Measurements from ENCODE around the gene FAM13A.

FAM13A gene

GRCh38 chr4:88702782-88703181 is 354.2 kb downstream of the FAM13A start:
- DNase-seq = no peak

GRCh38 chr4:88698519-88698918 is 358.5 kb downstream of the FAM13A start:
- no peak for DNase-seq

GRCh38 chr4:88697588-88698329 is 359.2 kb downstream of the FAM13A start, which contains the start of gene NAP1L5:
TSS of gene NAP1L5 (minus strand) at chr4:88697829. CDS start at chr4:88697754, 75 bp downstream.
- DNase-seq = peak in 1 of 2 donors; percentile 13

- no peak for DNase-seq
Observed at GRCh38 chr4:88697141-88697540, 359.8 kb downstream of the FAM13A start.

GRCh38 chr4:88696630-88697029 is 360.4 kb downstream of the FAM13A start:
- DNase-seq = no peak

- no peak for DNase-seq
Observed at GRCh38 chr4:88693792-88694191, 363.2 kb downstream of the FAM13A start.

GRCh38 chr4:88690355-88690754 is 366.6 kb downstream of the FAM13A start:
- peak in 1 of 2 donors; percentile 9 for DNase-seq

GRCh38 chr4:88681209-88681608 is 375.8 kb downstream of the FAM13A start:
- DNase-seq = no peak

Measured in bone marrow (tissue), 2 donors.